ENCODE results near the gene TFCP2L1.
"Not testable (repeated sequence)": the region's sequence is repeated elsewhere in the genome, so short reads cannot be mapped to it uniquely, and the experiment has no call there.

Gene TFCP2L1

GRCh38 chr2:121324601-121325000 is 39.6 kb upstream of the TFCP2L1 start:
- no peak for DNase-seq (ENCODE audit: low read depth)
- no peak overlapping the region for H3K4me3 ChIP-seq (ENCODE audit: low read depth, low read length)

GRCh38 chr2:121321476-121321875 is 36.5 kb upstream of the TFCP2L1 start:
- no peak overlapping the region for H3K4me3 ChIP-seq (ENCODE audit: low read depth, low read length)
- no peak for DNase-seq (ENCODE audit: low read depth)
- TF ChIP-seq, protein P1, sequence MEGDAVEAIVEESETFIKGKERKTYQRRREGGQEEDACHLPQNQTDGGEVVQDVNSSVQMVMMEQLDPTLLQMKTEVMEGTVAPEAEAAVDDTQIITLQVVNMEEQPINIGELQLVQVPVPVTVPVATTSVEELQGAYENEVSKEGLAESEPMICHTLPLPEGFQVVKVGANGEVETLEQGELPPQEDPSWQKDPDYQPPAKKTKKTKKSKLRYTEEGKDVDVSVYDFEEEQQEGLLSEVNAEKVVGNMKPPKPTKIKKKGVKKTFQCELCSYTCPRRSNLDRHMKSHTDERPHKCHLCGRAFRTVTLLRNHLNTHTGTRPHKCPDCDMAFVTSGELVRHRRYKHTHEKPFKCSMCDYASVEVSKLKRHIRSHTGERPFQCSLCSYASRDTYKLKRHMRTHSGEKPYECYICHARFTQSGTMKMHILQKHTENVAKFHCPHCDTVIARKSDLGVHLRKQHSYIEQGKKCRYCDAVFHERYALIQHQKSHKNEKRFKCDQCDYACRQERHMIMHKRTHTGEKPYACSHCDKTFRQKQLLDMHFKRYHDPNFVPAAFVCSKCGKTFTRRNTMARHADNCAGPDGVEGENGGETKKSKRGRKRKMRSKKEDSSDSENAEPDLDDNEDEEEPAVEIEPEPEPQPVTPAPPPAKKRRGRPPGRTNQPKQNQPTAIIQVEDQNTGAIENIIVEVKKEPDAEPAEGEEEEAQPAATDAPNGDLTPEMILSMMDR (IDR thresholded peaks at IDR 0.05; ENCODE audit: insufficient read depth, low read depth, low read length, missing control alignments), result no peak

More at GRCh38 chr2:121324601-121325000, 39.6 kb upstream of the TFCP2L1 start:
- TF ChIP-seq, protein P1 (IDR thresholded peaks at IDR 0.05; ENCODE audit: insufficient read depth, low read depth, low read length, missing control alignments), result no peak

- TF ChIP-seq, protein P1 (IDR thresholded peaks at IDR 0.05; ENCODE audit: insufficient read depth, low read depth, low read length, missing control alignments), result no peak
- no peak for DNase-seq (ENCODE audit: low read depth)
- no peak overlapping the region for H3K4me3 ChIP-seq (ENCODE audit: low read depth, low read length)
These were observed 34.9 kb upstream of the TFCP2L1 start for GRCh38 chr2:121319941-121320340.

DNA sequence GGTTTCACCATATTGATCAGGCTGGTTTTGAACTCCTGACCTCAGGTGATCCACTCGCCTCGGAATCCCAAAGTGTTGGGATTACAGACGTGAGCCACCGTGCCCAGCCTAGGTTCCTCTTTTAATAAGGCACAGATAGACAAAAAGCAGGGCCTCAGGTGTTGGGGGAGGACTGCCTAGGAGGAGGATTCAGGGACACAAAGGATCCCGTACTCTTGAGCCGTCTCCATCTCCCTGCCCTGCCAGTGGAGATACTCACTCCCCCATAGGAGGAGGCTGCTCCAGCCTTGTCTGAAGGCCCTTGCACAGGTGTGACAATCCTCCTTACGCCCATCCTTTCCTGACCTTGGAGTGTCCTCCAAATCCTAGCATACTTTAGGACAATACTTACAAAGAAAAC is 32.0 kb upstream of the TFCP2L1 start:
- TF ChIP-seq, protein P1 (IDR thresholded peaks at IDR 0.05; ENCODE audit: insufficient read depth, low read depth, low read length, missing control alignments), result no peak
- no peak for DNase-seq (ENCODE audit: low read depth)
- H3K4me3 ChIP-seq (ENCODE audit: low read depth, low read length), result no peak overlapping the region

- DNase-seq (ENCODE audit: low read depth); H3K4me3 ChIP-seq (ENCODE audit: low read depth, low read length): not testable (repeated sequence)
These were observed 28.7 kb upstream of the TFCP2L1 start for GRCh38 chr2:121313701-121314100.

GRCh38 chr2:121309801-121310200 is 24.8 kb upstream of the TFCP2L1 start:
- H3K4me3 ChIP-seq (ENCODE audit: low read depth, low read length), result no peak overlapping the region
- TF ChIP-seq, protein P1 (IDR thresholded peaks at IDR 0.05; ENCODE audit: insufficient read depth, low read depth, low read length, missing control alignments), result no peak
- no peak for DNase-seq (ENCODE audit: low read depth)

GRCh38 chr2:121309323-121309722 is 24.3 kb upstream of the TFCP2L1 start:
- DNase-seq (ENCODE audit: low read depth), result no peak
- TF ChIP-seq, protein P1 (IDR thresholded peaks at IDR 0.05; ENCODE audit: insufficient read depth, low read depth, low read length, missing control alignments), result no peak
- H3K4me3 ChIP-seq (ENCODE audit: low read depth, low read length), result no peak overlapping the region
